Upper lobe of left lung (tissue), 6 donors: Measurements from ENCODE around the gene BPIFB2. TPM values are rescaled to one million over a fixed set of nuclear protein-coding genes. Genes with fewer than 3 reads are reported as not detected.
A peak's percentile ranks its signal among the peaks of the same experiment; 100 is the strongest.

Source experiments
- ATAC-seq, 2 donors: fragments of 200-7000 bp; cut with Tn5 transposase; one replicate each; pipeline ENCODE4 v1.9.1; 2022; ENCODE audit warnings: mild to moderate bottlenecking in 2 of 2, moderate library complexity in 2 of 2; ENCODE audit not compliant: low FRiP score in 2 of 2
- DNase-seq, 2 donors: peaks; one replicate each; pipeline ENCODE4 v3.0.0-alpha.2; 2019 to 2020
- H3K27ac ChIP-seq, 4 donors: fragments of 200-600 bp; sonication (generic); one replicate each; pipeline ENCODE4 v1.5.1; 2016 to 2019
- H3K27me3 ChIP-seq, 4 donors: fragments of 200-600 bp; sonication (generic); one replicate each; pipeline ENCODE4 v1.5.1; 2017 to 2019
- H3K36me3 ChIP-seq, 4 donors: fragments of 200-600 bp; sonication (generic); one replicate each; pipeline ENCODE4 v1.5.1; 2016 to 2019
- H3K4me1 ChIP-seq, 4 donors: fragments of 200-600 bp; sonication (generic); one replicate each; pipeline ENCODE4 v1.5.1; 2018 to 2019
- H3K4me3 ChIP-seq, 4 donors: fragments of 200-600 bp; sonication (generic); one replicate each; pipeline ENCODE4 v1.5.1; 2017 to 2019; ENCODE audit warnings: mild to moderate bottlenecking in 2 of 4, moderate library complexity in 1 of 4
- H3K9me3 ChIP-seq, 4 donors: fragments of 200-600 bp; sonication (generic); one replicate each; pipeline ENCODE4 v1.5.1; 2018 to 2019
- EP300 ChIP-seq, 4 donors: sonication (generic); formaldehyde crosslinking; IDR thresholded peaks; one replicate each; pipeline ENCODE4 v1.5.1; 2017; ENCODE audit warnings: antibody characterized with exemption in 4 of 4, control low read depth in 2 of 4
- POLR2A ChIP-seq, 4 donors: fragments of 450-650 bp; IDR thresholded peaks; one replicate each; pipeline ENCODE4 v1.5.1; 2016 to 2017; ENCODE audit warnings: antibody characterized with exemption in 4 of 4, mild to moderate bottlenecking in 2 of 4
- POLR2AphosphoS5 ChIP-seq, 2 donors: sonication (generic); formaldehyde crosslinking; IDR thresholded peaks; one replicate each; pipeline ENCODE4 v1.5.1; 2017; ENCODE audit warnings: antibody characterized with exemption in 2 of 2
- WGBS, 2 donors: methylation state at CpG; one replicate each; pipeline ENCODE4 v1.1.5; 2017 to 2018; 5-methylcytosine and 5-hydroxymethylcytosine counted together
- total RNA-seq, 6 donors: library from RNA; depleted of rRNA in 4 of 6; stranded (reverse); fragments of >200 nt in 4 of 6; gene quantifications; one replicate each; pipeline versions ENCODE4 v1.1.0 to v1.2.1, GENCODE V29; 2016 to 2021
- TF ChIP-seq, protein P1 (sequence below), 6 experiments: fragments of 450-650 bp in 4 of 6; fragments of 200-600 bp in 2 of 6; sonication (generic) in 2 of 6; IDR thresholded peaks; one replicate each; pipeline ENCODE4 v1.5.1; 2016 to 2019; ENCODE audit warnings: antibody characterized with exemption in 6 of 6
- donor health status: DM: no; HTN: no; CAD: no; lungs with moderate emphysema.
- donor health status: DM: no; HTN: yes; CAD: no; lungs with severe emphysema.

BPIFB2 gene
- total RNA-seq, 6 donors from 2014 or later = 0.23 to 3.1 (median 0.27) TPM; not detected in 3

DNA sequence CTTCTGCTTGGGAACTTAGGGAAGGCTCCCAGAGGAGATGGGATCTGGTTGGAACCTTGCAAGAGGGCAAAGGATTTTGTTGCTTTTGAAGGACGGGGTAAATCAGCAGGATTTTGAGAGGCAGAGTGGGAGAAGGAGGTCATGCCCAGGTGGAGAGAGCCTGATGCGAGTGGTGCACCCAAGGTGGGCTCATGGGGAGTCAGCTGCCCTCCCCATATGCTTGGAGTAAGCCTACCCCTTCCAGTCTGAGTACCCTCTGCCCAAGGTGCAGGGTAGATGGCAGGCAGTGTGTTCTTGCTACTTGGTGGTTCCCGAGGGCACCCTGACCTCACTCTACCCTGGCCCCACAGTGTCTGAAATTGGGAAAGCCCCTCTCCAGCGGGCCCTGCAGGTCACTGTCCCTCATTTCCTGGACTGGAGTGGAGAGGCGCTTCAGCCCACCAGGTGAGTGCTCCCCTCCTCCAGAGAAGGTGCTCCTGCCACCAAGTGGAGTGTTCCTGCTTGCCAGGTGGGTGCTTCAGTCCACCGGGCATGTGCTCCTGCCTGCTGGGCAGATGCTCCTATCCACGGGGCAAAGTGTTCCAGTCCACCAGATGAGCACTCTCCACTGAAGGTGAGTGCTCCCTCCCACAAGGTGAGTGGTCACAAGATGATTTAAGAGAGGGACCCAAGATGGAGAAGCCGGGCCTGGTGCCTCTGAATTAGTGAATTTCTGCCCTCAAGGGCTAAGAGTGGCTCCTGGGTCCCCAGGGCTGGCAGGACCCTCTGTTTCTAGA, 3.4 kb downstream of the BPIFB2 start:
- H3K4me3 ChIP-seq = no peak overlapping the region
- ATAC-seq (no peak), DNase-seq (no peak)
- TF ChIP-seq POLR2AphosphoS5 (IDR thresholded peaks at IDR 0.05) (no peak), POLR2A (IDR thresholded peaks at IDR 0.05) (no peak), EP300 (IDR thresholded peaks at IDR 0.05) (no peak)
- TF ChIP-seq, protein P1, sequence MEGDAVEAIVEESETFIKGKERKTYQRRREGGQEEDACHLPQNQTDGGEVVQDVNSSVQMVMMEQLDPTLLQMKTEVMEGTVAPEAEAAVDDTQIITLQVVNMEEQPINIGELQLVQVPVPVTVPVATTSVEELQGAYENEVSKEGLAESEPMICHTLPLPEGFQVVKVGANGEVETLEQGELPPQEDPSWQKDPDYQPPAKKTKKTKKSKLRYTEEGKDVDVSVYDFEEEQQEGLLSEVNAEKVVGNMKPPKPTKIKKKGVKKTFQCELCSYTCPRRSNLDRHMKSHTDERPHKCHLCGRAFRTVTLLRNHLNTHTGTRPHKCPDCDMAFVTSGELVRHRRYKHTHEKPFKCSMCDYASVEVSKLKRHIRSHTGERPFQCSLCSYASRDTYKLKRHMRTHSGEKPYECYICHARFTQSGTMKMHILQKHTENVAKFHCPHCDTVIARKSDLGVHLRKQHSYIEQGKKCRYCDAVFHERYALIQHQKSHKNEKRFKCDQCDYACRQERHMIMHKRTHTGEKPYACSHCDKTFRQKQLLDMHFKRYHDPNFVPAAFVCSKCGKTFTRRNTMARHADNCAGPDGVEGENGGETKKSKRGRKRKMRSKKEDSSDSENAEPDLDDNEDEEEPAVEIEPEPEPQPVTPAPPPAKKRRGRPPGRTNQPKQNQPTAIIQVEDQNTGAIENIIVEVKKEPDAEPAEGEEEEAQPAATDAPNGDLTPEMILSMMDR (IDR thresholded peaks at IDR 0.05) = no peak
- no peaks in the 10 kb centered on the region for H3K27me3 ChIP-seq
- WGBS, 2 donors = 82 to 84% methylated on average over 5 to 8 of the region's 8 CpGs
- peaks cover 0 to 2% (median 0%) of the 10 kb centered on the region in 4 donors for H3K4me1 ChIP-seq
- no peak overlapping the region for H3K27ac ChIP-seq
- H3K36me3 ChIP-seq = no peaks in the 10 kb centered on the region
- no peaks in the 10 kb centered on the region for H3K9me3 ChIP-seq

DNA sequence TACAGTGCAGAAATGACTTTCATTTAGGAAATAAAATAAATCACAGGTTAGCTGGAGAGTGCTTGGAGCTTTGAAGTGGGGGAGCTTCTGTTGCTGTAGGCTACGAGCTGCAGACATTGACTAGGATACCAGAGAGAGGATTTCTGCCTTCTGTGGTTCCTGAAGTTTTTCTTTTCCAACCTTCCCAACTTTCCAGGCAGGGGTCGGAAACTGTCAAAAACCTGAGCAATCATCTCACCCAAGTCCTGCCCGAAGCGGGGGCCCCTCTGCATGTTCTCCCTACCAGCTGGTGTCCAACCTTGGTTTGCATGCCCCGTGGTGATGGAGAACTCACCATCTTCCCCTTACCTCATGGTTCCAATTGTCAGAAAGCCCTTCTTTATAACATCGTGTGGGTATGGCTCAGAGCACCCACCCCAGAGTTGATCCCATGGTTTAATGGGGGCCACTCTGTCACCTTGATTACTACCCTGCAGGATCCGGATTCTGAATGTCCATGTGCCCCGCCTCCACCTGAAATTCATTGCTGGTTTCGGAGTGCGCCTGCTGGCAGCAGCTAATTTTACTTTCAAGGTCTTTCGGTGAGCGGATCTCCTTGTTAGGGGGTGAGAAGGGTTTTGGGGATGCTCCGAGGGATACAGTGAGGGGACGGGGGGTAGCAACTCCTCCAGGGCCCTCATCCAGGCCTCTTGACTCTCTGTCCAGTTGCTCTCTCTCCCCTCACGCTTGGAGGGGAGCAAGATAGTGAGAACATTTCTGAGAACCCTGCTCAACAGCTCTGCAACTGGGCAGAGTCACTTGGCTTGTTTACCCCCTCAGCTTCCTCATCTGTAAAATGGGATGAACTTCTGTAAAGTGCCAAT, 5.1 kb downstream of the BPIFB2 start:
- no peaks in the 10 kb centered on the region for H3K36me3 ChIP-seq
- ATAC-seq = no peak
- H3K4me3 ChIP-seq = no peak overlapping the region
- no peak for DNase-seq
- H3K27me3 ChIP-seq = no peaks in the 10 kb centered on the region
- WGBS, 2 donors = 77 to 86% methylated on average over 15 of the region's 15 CpGs
- no peaks in the 10 kb centered on the region for H3K9me3 ChIP-seq
- no peak for TF ChIP-seq POLR2A (IDR thresholded peaks at IDR 0.05)
- no peak overlapping the region for H3K27ac ChIP-seq
- peaks cover 0 to 2% (median 0%) of the 10 kb centered on the region in 4 donors for H3K4me1 ChIP-seq

DNA sequence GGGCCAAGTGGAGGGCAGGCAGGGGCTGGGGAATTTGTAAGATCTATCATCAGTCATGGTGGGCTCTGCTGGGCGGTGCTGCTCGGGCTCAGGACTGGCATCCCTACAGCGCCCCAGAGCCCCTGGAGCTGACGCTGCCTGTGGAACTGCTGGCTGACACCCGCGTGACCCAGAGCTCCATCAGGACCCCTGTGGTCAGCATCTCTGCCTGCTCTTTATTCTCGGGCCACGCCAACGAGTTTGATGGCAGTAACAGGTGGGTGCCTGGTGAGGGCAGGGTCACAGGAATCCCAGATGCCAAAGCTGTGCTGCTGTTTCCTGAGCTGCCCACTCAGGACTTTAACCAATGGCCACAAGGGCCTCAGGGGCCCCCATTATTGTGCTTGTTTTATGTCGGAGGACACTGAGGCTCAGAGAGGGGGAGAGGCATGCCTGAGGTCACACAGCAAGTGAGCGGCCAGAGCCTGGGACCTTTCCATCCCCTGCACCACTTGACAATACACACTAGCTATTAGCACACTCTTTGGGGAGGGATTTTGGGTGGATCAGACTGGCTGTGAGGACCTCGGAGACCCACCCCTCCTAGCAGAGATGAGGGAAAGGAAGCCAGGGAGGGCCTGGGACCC, 6.3 kb downstream of the BPIFB2 start:
- no peaks in the 10 kb centered on the region for H3K9me3 ChIP-seq
- ATAC-seq (no peak), DNase-seq (peak in 1 of 2 donors; percentile 60)
- TF ChIP-seq POLR2AphosphoS5 (IDR thresholded peaks at IDR 0.05) = no peak
- TF ChIP-seq POLR2A (IDR thresholded peaks at IDR 0.05) = no peak
- no peak for TF ChIP-seq EP300 (IDR thresholded peaks at IDR 0.05)
- TF ChIP-seq, protein P1 (IDR thresholded peaks at IDR 0.05) = no peak
- no peak overlapping the region for H3K4me3 ChIP-seq
- H3K27me3 ChIP-seq = no peaks in the 10 kb centered on the region
- H3K4me1 ChIP-seq = peaks cover 0 to 2% (median 0%) of the 10 kb centered on the region in 4 donors
- H3K36me3 ChIP-seq = no peaks in the 10 kb centered on the region
- 72 to 80% methylated on average over 1 to 12 of the region's 12 CpGs for WGBS, 2 donors
- H3K27ac ChIP-seq = no peak overlapping the region

DNA sequence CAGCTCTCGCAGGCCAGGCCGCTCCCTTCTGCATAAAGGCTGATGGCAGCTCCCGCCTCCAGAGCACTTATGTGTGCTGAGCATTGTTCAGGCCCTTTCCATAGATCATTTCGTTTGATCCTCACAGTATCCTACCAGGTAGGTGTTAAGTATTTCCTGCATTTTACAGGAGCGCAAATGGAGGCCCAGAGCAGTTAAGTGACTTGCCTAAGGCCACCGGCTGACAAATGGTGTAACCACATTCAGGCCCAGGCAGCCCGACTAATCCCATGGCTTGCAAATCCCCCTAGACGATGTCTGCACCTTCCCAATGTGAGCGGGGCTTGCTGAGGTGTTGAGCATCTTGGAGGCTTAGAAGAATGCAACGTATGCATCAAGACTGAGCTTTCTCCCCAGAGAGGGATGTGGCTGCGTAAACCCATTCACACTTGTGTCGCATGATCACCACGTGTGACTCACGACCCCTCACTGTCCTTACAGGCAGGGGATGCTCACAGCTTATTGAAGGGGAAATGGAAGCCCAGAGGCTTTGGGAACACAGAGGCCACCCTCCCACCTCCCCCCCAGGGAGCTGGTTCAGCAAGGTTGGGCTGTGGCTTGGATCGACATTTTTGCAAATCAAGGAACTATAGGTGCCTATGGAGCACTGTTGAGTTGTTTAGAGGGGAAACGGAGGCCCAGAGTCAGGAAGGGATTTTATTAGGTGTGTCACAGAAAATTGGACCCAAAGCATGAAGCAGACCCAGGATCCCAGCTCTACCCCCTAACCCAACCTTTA, 7.0 kb downstream of the BPIFB2 start:
- no peak overlapping the region for H3K4me3 ChIP-seq
- TF ChIP-seq, protein P1 (IDR thresholded peaks at IDR 0.05) = no peak
- TF ChIP-seq POLR2A (IDR thresholded peaks at IDR 0.05) (no peak), POLR2AphosphoS5 (IDR thresholded peaks at IDR 0.05) (no peak), EP300 (IDR thresholded peaks at IDR 0.05) (no peak)
- no peaks in the 10 kb centered on the region for H3K36me3 ChIP-seq
- ATAC-seq (no peak), DNase-seq (no peak)
- H3K4me1 ChIP-seq = peaks cover 0 to 2% (median 0%) of the 10 kb centered on the region in 4 donors
- H3K27me3 ChIP-seq = no peaks in the 10 kb centered on the region
- no peaks in the 10 kb centered on the region for H3K9me3 ChIP-seq
- 50 to 64% methylated on average over 14 to 16 of the region's 16 CpGs for WGBS, 2 donors
- no peak overlapping the region for H3K27ac ChIP-seq
